Fibroblast of gingiva (primary cell): ENCODE results near the gene TEX11.
"Not testable (repeated sequence)": the region's sequence is repeated elsewhere in the genome, so short reads cannot be mapped to it uniquely, and the experiment has no call there.

Source experiments
- DNase-seq: peaks from one replicate; pipeline ENCODE4 v3.0.0-alpha.2; 2011; ENCODE audit warnings: low read depth

The TEX11 gene

GRCh38 chrX:70587158-70587557 is 321.4 kb downstream of the TEX11 start:
- not testable (repeated sequence) for DNase-seq

- DNase-seq = no peak
Observed at GRCh38 chrX:70577442-70577841, 331.1 kb downstream of the TEX11 start.

- DNase-seq = not testable (repeated sequence)
Observed at GRCh38 chrX:70569922-70570576, 338.5 kb downstream of the TEX11 start.

GRCh38 chrX:70554948-70555347 is 353.6 kb downstream of the TEX11 start:
- no peak for DNase-seq

- peak; percentile 4 for DNase-seq
Observed at GRCh38 chrX:70554523-70554922, 354.0 kb downstream of the TEX11 start.

GRCh38 chrX:70554081-70554480 is 354.4 kb downstream of the TEX11 start:
- DNase-seq = peak; percentile 3

GRCh38 chrX:70553516-70553915 is 355.0 kb downstream of the TEX11 start:
- no peak for DNase-seq

- no peak for DNase-seq
Observed at GRCh38 chrX:70552130-70552704, 356.3 kb downstream of the TEX11 start.

GRCh38 chrX:70549429-70549828 is 359.1 kb downstream of the TEX11 start:
- no peak for DNase-seq

GRCh38 chrX:70535198-70535597 is 373.3 kb downstream of the TEX11 start:
- no peak for DNase-seq

- no peak for DNase-seq
Observed at GRCh38 chrX:70527610-70528345, 380.7 kb downstream of the TEX11 start.

GRCh38 chrX:70527053-70527452 is 381.5 kb downstream of the TEX11 start:
- no peak for DNase-seq

GRCh38 chrX:70525733-70526132 is 382.8 kb downstream of the TEX11 start:
- DNase-seq = no peak

GRCh38 chrX:70515692-70516091 is 392.8 kb downstream of the TEX11 start:
- DNase-seq = not testable (repeated sequence)

GRCh38 chrX:70515270-70515669 is 393.2 kb downstream of the TEX11 start:
- not testable (repeated sequence) for DNase-seq

- no peak for DNase-seq
Observed at GRCh38 chrX:70509078-70509477, 399.4 kb downstream of the TEX11 start.

- no peak for DNase-seq
Observed at GRCh38 chrX:70508296-70508911, 400.1 kb downstream of the TEX11 start.

GRCh38 chrX:70505451-70505841 is 403.1 kb downstream of the TEX11 start:
- DNase-seq = no peak

GRCh38 chrX:70504772-70505450 is 403.6 kb downstream of the TEX11 start:
- DNase-seq = no peak

GRCh38 chrX:70500826-70501225 is 407.7 kb downstream of the TEX11 start:
- no peak for DNase-seq

- DNase-seq = no peak
Observed at GRCh38 chrX:70498129-70498528, 410.4 kb downstream of the TEX11 start.

- DNase-seq = no peak
Observed at GRCh38 chrX:70497026-70497425, 411.5 kb downstream of the TEX11 start.
